Epithelial cell of esophagus (primary cell): ENCODE results near the gene SF3B1.
"Not testable (repeated sequence)": the region's sequence is repeated elsewhere in the genome, so short reads cannot be mapped to it uniquely, and the experiment has no call there.

Experiments used
- DNase-seq: peaks from one replicate; pipeline ENCODE4 v3.0.0; 2010; ENCODE audit warnings: low read depth
- H3K4me3 ChIP-seq: 2 replicates; pipeline ENCODE4 v1.5.1; 2011; ENCODE audit warnings: mild to moderate bottlenecking, low read length, control low read depth
- CTCF ChIP-seq: IDR thresholded peaks from 2 replicates; pipeline ENCODE4 v1.5.1; 2011; ENCODE audit warnings: low read depth, mild to moderate bottlenecking, low read length, control low read depth, inconsistent platforms; ENCODE audit not compliant: insufficient read depth; ENCODE audit errors: missing control alignments

The SF3B1 gene

DNA sequence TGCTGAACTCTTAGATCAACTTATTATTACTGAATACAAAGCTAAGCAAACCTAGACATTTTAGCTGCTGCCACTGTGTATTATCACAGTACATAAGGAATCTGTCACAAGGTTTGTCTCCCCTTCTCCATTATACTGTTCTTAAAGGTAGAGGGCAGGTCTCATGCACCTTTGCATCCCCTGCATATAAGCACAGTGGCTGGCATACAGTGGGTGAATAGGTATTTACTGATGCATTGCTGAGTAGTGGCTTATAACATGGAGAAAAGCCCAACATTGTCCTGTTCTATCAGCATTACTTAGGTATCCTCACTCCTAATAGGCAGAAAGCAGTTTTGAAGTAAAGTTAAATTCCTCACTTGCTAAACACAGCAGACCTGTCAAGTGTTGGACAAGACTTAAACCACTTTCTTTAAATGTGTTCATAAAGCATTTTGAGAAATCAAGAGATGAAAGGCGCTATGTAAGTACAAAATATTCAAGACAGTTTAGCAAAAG, 43.6 kb downstream of the SF3B1 start:
- H3K4me3 ChIP-seq, result no peak overlapping the region
- TF ChIP-seq CTCF, result no peak
- DNase-seq, result no peak

DNA sequence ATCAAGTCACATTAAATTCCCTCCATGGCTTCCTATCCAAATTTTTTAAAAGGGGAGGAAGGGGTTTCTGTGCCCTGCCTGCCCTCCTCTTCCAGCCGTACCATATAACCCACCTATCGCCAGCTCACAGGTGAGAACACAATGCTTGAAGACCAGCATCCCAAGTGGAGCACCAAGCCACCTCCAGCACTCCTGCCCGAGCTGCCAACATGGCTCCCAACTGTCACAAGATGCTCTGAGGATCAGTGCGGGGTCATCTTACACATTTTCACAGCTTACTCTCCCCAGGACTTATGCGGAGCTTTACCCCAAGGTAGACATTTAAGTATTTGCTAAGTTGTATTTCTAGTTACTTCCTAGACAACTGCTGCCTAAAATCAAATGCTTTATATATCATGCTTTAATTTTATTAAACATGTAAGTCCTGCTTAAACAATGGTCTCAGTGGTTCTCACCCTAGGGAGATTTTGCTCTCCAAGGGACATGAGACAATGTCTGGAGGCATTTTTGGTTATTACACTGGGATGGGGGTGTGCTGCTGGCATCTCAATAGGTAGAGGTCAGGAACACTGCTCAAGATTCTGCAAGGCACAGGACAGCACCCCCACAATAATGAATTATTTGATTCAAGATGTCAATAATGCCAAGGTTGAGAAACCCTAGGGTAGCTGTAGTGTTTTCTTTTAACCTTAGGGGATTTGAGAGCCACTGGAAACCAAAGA, 45.8 kb downstream of the SF3B1 start:
- H3K4me3 ChIP-seq, result no peak overlapping the region
- TF ChIP-seq CTCF, result no peak
- no peak for DNase-seq

GRCh38 chr2:197387179-197387578, 47.6 kb downstream of the SF3B1 start:
- H3K4me3 ChIP-seq, result no peak overlapping the region
- TF ChIP-seq CTCF, result no peak
- DNase-seq, result no peak

DNA sequence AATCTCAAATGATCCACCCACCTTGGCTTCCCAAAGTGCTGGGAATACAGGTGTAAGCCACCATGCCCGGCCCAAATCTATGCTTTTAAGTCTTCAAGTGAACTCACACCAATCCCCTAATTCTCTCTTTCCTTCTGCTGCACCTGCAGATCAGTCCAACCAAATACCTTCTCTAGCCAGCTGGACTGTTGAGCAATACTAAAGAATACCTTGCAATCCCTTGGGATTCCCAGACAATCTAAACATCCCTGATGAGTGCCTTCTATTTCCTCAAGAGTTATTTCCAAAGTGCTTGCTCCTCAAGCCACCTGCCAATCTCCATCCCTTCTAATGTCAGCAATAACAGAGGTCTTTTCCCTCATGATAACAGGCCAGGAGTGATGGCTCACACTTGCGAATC, 48.6 kb downstream of the SF3B1 start:
- H3K4me3 ChIP-seq, result no peak overlapping the region
- no peak for TF ChIP-seq CTCF

DNA sequence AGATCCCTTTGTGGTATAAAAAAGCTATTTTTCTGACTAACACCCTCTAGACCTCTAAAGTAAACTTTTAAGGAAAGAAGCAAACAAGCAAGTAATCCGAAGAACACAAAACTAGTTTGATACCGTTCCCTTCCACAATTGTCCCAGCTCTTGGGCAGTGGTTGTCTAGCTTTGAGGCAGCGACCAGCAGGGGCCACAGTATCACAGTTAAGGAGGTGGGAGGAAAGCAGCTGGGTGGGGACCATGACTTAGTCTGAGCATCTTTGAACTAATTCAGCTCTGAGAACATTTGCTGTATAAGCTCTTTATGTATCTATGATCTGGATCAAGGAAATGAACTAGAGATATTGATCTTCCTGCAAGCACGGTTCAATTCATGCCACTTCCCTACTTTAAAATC, 51.0 kb downstream of the SF3B1 start:
- DNase-seq, result no peak
- no peak overlapping the region for H3K4me3 ChIP-seq
- TF ChIP-seq CTCF, result no peak

More for the DNA sequence above, 48.6 kb downstream of the SF3B1 start:
- no peak for DNase-seq

DNA sequence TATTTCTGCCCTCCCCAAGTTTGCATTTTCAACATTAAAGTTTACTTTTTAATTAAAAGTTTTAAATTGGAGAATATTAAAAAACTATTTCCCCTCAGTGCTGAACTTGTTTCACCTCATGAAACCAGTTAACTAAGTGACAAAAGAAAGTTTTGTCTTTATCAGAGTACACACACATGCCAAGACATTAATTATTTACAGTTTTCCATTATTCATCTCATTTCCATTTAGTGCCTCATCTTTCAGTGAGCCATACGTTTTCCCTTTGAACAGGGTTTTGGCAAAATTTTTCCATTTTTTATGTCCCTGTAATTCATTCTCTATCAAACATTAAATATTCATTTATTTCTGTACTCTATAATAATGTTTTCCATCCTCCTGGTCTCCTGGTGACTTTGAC, 53.2 kb downstream of the SF3B1 start:
- DNase-seq, result no peak
- H3K4me3 ChIP-seq, result no peak overlapping the region
- TF ChIP-seq CTCF, result no peak

DNA sequence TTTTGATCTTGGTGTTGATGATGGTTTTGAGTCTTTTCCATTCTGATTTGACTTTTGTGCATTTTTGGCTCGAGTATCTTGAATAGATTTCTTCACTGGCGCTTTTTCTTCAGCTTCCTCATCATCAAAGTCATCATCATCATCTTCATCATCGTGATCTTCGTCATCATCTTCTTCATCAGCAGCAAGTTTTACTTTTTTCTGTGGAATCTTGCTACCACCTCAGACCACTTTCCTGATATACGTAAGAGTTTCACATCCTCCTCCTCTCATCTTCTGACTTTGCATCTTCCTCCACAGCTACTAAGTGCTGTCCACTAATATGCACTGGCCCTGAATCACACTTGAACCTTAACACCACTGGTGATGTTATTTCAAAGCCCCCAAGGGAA, 54.9 kb downstream of the SF3B1 start:
- not testable (repeated sequence) for DNase-seq, H3K4me3 ChIP-seq

DNA sequence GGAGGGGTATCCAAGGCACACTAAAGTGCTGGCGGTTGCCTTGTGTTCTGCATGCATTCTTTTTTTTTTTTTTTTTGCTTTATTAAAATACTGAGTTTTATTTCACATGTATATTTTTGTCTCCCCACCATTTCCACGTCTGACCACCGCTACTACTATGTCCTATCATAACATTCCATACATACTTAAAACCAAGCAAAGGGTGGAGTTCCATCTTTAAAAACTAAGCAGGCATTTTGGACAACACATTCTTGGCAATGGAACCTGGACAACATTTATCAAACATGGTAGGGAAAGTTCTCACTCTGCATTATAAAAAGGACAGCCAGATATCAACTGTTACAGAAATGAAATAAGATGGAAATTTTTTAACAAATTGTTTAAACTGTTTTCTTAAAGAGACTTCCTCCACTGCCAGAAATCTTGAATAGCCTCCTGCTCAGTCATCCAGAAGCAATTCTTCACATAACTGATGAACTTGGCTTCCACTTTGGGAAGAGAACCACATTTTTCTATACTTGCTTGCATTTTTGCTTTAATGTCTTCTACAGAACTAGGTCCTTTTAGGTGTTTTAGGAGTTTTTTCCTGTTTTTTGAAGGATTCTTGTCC, 55.4 kb downstream of the SF3B1 start:
- H3K4me3 ChIP-seq, DNase-seq: not testable (repeated sequence)
